Measurements from ENCODE around the gene CD86.

DNA sequence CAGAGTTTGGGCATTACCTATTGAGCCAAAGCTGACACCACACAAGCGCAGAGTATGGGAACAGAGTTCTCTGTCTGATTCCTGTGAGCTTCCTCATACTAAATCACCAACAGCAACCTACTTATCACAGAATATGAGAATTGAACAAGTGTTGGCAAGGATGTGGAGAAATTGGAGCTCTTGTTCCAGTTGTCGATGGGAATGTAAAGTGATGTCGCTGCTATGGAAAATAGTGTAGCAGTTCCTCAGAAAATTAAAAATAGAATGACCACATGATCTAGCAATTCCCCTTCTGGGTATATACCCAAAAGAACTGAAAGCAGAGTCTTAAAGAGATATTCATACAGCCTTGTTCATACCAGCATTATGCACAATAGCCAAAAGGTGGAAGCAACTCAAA is 33.4 kb downstream of the CD86 start:
- TF ChIP-seq, protein P1, sequence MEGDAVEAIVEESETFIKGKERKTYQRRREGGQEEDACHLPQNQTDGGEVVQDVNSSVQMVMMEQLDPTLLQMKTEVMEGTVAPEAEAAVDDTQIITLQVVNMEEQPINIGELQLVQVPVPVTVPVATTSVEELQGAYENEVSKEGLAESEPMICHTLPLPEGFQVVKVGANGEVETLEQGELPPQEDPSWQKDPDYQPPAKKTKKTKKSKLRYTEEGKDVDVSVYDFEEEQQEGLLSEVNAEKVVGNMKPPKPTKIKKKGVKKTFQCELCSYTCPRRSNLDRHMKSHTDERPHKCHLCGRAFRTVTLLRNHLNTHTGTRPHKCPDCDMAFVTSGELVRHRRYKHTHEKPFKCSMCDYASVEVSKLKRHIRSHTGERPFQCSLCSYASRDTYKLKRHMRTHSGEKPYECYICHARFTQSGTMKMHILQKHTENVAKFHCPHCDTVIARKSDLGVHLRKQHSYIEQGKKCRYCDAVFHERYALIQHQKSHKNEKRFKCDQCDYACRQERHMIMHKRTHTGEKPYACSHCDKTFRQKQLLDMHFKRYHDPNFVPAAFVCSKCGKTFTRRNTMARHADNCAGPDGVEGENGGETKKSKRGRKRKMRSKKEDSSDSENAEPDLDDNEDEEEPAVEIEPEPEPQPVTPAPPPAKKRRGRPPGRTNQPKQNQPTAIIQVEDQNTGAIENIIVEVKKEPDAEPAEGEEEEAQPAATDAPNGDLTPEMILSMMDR (IDR thresholded peaks at IDR 0.05; ENCODE audit: low read depth, low read length, poor library complexity, severe bottlenecking), result no peak
- TF ChIP-seq EZH2phosphoT487 (IDR thresholded peaks at IDR 0.05; ENCODE audit: borderline replicate concordance, low read length), result no peak

Measured in DOHH2 (cell line).